ENCODE measurements around the gene PSG2.
"Not testable (repeated sequence)": the region's sequence is repeated elsewhere in the genome, so short reads cannot be mapped to it uniquely, and the experiment has no call there.

Gene PSG2

GRCh38 chr19:43077881-43078280 lies 4.6 kb downstream of the PSG2 start:
- not testable (repeated sequence) for DNase-seq

- not testable (repeated sequence) for DNase-seq
Measured at GRCh38 chr19:43062418-43062817, 20.1 kb downstream of the PSG2 start.

- not testable (repeated sequence) for DNase-seq
Measured at GRCh38 chr19:43061326-43061725, 21.2 kb downstream of the PSG2 start.

- not testable (repeated sequence) for DNase-seq
Measured at GRCh38 chr19:43060254-43060653, 22.2 kb downstream of the PSG2 start.

GRCh38 chr19:43059482-43059881 lies 23.0 kb downstream of the PSG2 start:
- DNase-seq = not testable (repeated sequence)

GRCh38 chr19:43058440-43058839 lies 24.1 kb downstream of the PSG2 start:
- not testable (repeated sequence) for DNase-seq

- DNase-seq = not testable (repeated sequence)
Measured at GRCh38 chr19:43047966-43048365, 34.5 kb downstream of the PSG2 start.

GRCh38 chr19:43046578-43046977 lies 35.9 kb downstream of the PSG2 start:
- DNase-seq = not testable (repeated sequence)

GRCh38 chr19:43043492-43044180 lies 38.9 kb downstream of the PSG2 start:
- not testable (repeated sequence) for DNase-seq

GRCh38 chr19:43031645-43032044 lies 50.9 kb downstream of the PSG2 start:
- DNase-seq = not testable (repeated sequence)

- DNase-seq = no peak
Measured at GRCh38 chr19:43028866-43029265, 53.6 kb downstream of the PSG2 start.

- not testable (repeated sequence) for DNase-seq
Measured at GRCh38 chr19:43027985-43028384, 54.5 kb downstream of the PSG2 start.

- DNase-seq = not testable (repeated sequence)
Measured at GRCh38 chr19:43027061-43027460, 55.4 kb downstream of the PSG2 start.

- not testable (repeated sequence) for DNase-seq
Measured at GRCh38 chr19:43026369-43026768, 56.1 kb downstream of the PSG2 start, which contains the start of gene PSG11. PSG11 (minus strand) TSS chr19:43026469; CDS start chr19:43026372, 97 bp downstream.

GRCh38 chr19:43022098-43022497 lies 60.4 kb downstream of the PSG2 start:
- DNase-seq = not testable (repeated sequence)

- not testable (repeated sequence) for DNase-seq
Measured at GRCh38 chr19:43021629-43022028, 60.9 kb downstream of the PSG2 start.

GRCh38 chr19:43019588-43019987 lies 62.9 kb downstream of the PSG2 start:
- not testable (repeated sequence) for DNase-seq
